HG03095 (cell line): ENCODE data around the gene ZFP30.
A peak's percentile ranks its signal among the peaks of the same experiment; 100 is the strongest.
"Not testable (repeated sequence)": the region's sequence is repeated elsewhere in the genome, so short reads cannot be mapped to it uniquely, and the experiment has no call there.

Experiments used
- ATAC-seq: cut with Tn5 transposase; IDR thresholded peaks from one replicate; pipeline ENCODE4 v1.9.1; 2021; ENCODE audit warnings: moderate library complexity; ENCODE audit not compliant: unreplicated experiment

ZFP30 gene

DNA sequence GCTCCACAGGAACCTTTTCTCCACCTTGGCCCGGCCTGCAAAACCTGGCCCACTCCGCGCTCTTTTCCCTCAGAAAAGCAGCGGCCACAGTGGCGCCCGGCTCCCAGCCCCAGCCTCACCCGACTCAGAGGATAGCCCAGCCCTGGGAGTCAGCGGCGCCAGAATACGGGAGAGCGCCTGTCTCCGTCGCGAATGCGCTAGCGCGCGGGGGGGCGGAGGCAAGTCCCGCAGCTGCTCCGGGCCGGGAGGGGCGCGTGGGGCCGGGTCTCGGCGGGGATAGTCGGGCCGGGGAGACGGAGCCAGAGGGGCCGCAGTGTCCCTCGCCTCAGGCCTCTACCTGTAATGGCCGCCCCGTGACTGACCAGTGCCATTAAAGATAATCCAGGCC, at the start of gene ZFP30:
ZFP30 (minus strand) TSS at position 165 of the 388 bp plus-strand sequence. CDS start 7,643 bp downstream, outside the sequence.
- ATAC-seq: peak; percentile 61

DNA sequence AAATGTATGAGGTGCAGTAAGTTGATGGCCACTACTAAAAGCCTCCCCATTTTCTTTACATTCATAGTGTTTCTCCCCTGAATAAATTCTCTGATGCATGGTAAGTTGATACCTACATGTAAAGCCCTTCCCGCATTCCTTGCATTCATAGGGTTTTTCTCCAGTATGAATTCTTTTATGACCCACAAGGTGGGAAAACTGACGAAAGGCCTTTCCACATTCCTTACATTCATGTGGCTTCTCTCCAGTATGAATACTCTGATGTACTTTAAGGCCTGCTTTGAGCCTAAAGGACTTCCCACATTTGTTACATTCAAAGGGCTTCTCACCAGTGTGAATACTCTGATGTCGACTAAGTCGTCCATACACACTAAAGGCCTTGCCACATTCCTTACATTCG, 43.8 kb upstream of the ZFP30 start:
- no peak for ATAC-seq

DNA sequence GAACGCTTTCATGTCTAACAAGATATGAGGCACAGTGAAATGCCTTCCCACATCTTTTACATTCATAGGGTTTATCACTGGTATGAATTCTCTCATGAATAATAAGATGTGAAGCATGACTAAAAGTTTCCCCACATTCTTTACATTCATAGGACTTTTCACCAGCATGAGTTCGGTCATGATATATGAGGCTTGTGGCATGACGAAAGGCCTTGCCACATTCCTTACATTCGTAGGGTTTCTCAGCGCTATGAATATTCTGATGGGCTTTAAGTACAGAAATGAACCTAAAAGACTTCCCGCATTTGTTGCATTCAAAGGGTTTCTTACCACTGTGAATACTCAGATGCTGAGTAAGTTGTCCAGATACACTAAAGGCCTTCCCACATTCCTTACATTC, 43.0 kb upstream of the ZFP30 start:
- ATAC-seq: no peak

DNA sequence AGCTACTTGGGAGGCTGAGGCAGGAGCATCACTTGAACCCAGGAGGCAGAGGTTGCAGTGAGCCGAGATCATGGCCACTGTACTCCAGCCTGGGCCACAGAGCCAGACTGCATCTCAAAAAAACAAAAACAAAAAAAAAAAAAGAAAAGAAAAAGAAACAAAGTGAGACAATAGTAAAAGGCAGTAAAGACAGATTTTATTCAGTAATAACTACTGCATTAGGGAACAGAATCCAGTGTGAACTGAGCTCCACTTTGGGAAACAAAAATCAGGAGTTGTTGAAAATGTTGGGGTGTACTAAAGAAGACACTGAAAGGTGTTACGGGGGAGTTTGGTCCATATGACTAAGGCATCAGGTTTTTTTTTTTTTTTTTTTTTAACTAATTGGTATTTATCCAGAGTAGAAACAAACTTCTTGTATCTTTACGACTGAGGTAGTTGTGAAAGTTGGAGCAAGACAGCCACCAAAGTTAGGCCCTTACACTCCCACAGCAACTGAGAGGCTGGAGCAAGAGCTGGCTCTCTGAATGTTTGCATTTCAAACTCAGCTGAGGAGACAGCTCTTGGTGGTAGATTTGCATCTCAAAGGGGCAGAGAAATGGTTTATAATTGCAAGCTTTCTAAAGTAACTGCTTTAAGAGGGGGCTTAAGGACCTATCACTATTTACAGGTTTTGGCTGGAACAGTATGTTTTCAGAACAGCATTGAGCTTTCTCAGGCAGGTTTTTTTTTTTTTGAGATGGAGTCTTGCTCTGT, 40.1 kb upstream of the ZFP30 start:
- no peak for ATAC-seq

DNA sequence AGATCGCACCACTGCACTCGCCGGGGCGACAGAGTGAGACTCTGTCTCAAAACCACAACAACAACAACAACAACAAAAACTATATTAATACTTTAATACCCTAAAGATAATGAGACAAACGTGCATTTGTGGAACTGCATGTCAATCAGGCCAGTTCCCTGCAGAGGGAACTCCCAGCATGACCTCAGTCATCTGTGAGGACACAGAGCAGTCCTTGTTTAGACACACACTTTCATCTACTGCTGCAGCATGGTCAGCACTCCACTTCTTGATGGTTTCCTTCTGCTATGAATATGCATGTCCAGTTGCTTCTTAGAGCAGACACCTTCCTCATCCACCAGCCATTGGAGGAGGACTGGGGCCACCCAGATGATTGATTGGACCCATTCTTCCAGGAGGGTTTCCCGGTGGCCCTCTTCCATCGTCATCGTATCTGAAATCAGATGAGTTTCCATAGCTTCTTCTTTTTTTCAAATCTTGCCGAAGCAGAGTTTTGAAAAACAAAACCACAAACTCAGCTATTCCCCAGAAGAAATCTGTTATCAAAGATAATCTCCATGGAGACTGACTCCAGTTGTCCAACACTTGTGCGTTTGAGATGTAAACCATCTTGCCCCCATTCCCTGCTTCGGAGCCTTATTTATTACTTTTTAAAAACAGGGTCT, 37.8 kb upstream of the ZFP30 start:
- no peak for ATAC-seq

DNA sequence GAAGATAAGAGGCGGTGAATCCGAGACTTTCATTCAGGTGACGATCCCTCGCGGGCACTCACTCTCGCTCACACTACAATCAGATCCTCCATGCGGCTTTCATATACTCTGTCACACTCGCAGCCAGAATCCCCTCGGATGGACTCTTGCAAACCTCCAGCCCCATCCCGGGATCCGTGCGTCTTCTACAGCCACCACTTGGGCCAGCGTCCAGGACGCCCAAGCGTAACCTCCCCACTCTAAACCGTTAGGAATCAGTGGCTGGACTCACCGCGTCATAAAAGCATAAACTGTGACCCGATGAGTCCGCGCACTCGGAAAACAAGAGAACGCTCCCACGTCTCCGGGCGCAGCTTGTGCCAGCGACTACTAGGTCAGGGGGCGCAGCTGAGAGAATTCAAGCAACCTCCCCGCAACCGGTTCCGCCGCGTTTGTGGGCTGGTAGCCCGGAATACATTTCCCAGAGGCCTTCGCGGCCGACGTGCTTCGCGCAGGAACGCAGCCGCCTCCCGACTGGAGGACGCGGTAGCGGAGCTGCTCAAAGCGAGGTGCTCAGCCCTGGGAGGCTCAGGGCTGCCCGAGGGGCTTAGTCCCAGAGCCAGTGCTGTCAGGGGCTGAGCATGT, 36.7 kb upstream of the ZFP30 start:
- no peak for ATAC-seq

DNA sequence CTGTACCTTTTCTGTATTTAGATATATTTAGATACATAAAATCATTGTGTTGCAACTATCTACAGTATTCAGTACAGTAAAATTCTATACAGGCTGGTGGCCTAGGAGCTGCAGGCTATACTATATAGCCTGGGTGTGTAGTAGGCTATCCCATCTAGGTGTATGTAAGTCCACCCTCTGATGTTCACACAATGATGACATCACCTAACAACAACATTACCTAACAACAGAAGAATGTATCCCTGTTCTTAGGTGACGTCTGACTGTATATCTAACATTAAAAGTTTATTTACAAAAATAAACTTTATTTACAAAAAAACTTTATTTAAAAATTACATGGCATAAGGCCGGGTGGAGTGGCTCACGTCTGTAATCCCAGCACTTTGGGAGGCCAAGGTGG, 28.3 kb upstream of the ZFP30 start:
- no peak for ATAC-seq

DNA sequence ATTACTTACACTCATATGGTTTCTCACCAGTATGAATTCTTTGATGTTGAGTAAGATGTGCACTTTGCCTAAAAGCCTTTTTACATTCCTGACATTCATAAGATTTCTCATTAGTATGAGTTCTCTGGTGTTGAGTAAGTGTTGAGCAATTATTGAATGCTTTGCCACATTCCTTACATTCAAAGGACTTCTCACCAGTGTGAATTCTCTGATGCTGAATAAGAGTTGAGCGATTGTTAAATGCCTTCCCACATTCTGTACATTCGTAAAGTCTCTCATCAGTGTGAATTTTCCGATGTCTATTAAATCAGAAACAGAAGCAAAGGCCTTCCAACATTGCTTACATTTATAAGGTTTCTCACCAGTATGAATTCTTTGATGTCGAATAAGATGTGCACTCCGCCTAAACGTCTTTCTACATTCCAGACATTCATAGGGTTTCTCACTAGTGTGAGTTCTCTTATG, 14.2 kb upstream of the ZFP30 start:
- no peak for ATAC-seq

DNA sequence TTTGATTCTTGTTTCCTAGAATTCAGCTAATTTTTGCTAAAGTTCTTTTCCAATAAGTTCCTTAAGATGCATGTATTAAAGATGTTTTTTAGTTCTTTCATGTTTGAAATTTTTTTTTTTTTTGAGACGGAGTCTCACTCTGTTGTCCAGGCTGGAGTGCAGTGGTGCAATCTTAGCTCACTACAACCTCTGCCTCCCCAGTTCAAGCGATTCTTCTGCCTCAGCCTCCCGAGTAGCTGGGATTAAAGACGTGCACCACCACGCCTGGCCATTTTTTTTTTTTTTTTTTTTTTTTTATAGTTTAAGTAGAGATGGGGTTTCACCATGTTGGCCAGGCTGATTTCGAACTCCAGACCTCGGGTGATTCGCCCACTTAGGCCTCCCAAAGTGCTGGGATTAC, 1.9 kb upstream of the ZFP30 start:
- ATAC-seq: not testable (repeated sequence)

DNA sequence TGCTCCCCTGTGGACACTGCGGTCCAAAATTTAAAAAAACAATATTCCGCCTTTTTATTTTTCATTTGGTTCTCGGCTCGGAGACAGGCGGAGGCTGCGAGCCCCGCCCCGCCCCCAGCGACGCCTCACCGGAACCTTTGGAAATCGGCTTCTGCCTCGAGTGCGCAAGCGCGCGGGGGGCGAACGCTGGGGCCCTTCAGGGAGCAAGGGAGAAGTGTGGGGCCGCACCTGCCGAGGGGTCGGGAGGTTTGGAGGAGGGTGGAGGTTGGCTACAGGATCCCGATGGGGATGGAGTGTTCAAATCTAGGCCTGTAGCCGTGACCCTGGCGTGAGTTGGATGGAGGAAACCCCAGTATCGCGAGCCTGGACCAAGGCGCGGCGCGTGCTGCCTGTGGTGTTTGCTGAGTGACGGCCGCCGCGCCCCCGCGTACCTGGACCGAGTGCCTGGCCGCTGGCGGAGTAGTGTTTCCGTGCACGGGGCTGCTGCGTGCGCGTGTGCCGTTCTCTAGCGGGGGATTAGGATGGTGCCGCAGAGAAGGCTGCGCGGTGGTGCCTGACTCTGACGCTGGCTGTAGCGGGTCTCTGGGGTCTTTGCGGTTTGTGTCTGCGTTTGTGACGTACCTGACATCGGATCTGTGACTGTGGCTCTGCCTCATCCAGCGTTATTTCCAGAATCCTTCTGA, 565 bp upstream of the ZFP30 start:
- ATAC-seq: peak; percentile 47

DNA sequence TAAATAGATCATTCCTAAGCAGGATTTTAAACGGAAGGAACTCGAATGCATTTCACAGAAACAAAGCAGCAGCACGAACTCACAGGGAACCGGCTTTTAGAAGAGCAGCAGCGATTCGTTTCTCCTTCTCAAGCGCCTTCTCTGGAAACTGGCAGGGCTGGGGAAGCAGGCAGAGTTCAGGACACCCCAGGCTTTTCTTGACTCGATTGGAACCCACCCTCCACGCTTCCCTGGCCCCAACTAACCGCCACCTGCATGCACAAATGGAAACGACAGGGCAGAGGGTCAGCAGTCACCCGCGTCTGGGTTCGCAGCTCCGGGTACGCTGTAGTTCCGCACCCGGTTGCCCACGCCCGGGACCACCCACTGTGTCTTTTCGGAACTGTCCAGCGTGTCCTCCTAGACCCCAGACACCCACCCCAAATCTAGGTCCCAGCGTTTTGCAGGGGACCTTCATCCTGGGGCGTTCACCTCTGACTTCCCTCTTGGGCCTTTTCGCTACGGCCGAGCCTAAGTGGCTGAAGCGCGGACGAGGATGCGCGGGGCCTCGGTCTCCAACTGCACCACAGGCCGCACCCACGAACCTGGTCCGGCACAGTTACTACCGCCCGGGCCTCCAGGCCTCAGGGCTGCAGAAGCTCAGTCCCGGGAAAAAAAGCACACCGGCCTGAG, 500 bp downstream of the ZFP30 start:
- ATAC-seq: peak; percentile 31

DNA sequence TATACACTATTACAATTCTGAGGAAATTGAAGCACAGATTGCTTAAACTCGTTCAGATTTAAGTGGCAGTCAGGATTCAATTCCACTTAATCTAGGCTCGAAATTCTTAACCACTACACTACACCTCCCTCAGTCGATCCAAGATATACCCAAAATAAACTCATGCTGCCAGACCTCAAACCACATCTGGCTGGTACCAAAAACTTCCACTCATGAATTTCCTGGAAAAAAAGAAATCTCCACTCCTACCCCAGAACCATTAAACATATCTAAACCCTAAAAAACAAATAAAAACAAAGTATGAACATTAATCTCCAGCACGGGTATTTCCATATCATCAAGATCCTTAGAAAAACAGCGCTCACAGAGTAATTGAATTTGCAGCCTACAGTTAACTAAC, 1.1 kb downstream of the ZFP30 start:
- ATAC-seq: no peak

DNA sequence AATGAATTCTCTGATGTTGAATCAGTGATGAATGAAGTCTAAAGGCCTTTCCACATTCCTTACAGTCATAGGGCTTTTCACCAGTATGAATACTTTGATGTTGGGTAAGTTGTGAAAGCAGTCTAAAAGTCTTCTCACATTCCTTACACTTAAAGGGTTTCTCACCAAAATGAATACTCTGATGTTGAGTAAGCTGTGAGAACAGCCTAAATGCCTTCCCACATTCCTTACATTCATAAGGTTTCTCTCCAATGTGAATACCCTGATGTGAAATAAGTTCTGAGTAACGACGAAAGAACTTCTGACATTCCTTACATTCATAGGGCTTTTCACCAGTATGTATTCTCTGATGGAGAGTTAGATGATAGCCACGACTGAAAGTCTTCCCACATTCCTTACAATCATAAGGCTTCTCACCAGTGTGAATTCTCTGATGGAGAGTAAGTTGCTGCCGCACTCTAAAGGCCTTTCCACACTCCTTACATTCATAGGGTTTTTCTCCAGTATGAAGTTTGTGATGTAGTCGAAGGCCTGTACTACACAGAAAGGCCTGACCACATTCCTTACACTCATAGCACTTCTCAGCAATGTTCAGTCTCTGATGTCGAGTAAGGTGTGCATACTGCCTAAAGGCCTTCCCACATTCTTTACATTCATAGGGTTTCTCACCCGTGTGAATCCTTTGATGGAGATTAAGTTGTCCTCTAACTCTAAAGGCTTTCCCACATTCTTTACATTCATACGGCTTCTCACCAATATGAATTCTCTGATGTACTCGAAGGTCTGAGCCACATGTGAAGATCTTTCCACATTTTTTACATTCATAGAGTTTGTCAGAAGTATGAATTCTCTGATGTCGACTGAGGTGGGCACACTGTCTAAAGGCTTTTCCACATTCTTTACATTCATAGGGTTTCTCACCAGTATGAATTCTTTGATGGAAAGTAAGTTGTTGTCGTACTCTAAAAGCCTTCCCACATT, 19.9 kb downstream of the ZFP30 start:
- ATAC-seq: no peak

DNA sequence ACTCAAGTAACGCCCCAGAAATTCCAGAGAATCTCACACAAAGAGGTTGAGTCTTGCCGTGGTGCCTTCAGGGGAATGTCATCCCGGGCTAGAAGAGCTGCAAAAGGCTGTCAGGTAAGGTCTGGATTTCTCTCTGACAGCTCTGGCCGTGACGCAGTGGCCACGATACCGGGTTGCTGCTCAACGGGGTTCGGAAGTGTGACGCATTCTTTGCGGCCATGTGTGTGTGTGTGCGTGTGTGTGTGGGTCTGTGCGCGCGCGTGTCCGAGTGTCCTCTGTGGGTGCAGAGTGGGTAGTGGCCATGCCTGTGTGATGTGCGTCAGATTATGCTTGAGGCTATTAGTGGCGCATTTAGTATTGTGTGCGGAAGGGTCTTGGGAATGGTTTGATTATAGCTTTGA, 60.3 kb downstream of the ZFP30 start:
- ATAC-seq: peak; percentile 27

DNA sequence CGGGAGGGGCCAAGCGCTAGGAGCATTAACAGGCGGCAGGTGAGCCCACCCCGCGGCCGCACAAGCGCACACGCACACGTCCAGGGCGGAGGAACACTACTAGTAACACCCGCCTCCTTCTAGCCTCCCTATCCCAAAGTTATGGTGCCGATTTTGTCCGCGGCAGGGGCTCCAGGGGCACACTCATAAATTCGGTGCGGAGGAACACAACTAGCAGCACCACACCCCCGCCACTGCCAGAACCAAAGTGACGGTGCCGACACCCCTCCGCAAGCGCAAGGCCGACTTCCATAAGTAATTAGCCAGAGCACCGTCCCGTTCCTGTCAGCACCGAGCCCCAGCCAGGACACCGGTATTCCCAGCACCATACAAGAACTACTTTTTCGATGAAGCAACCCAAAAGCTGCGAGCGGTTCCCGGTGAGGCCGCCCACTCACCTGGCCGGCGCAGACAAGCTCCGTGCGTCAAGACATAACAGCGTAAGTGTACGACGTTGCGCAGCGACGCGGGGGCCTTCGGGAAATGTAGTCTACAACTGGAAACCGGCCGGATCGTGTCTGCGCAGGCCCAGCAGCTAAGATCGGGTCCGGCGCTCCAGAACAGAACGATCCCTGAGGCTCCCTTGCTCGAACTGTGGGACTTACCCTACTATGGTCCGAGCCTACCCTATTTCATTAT, 60.8 kb downstream of the ZFP30 start, which contains the start of the genes ZNF540 and ZNF571:
ZNF540 (plus strand) TSS at position 573 of the 678 bp plus-strand sequence. CDS start 3,572 bp downstream, outside the sequence.
ZNF571 (minus strand) TSS at position 489 of the 678 bp plus-strand sequence. CDS start 8,116 bp downstream, outside the sequence.
- peak; percentile 87 for ATAC-seq

DNA sequence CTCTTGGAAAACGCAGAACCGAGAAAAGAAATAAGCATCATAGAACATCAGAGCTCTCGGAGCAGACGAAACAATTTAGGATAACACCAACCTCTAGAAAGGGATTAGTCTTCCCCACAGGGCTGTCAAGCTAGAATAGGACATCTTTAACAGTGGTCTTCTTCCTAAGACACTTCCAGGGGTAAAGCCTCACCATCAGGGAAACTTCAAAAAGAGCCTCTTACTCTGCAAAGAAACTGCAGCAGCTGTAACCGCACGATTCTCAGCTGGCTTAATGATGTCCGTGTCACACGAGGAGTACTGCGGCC, 61.3 kb downstream of the ZFP30 start:
- no peak for ATAC-seq

DNA sequence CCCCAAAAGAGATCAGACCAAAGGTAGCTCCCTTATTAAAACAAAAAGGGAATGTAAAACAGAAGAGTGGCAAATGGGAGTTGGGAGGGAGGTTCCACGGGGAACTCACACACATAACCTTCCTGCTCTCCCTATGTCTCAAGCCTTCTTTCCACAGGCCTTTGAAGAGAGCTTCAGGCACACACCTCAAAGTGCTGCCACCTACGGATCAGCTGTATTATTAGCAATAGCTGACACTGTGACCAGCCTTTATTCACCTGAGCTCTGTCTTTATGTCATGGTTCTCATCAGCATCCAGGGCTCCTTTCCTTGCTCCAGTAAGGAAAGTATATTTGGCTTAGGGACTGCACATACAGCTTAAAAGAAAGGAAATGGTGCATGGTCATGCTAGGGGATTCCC, 71.9 kb downstream of the ZFP30 start:
- no peak for ATAC-seq

DNA sequence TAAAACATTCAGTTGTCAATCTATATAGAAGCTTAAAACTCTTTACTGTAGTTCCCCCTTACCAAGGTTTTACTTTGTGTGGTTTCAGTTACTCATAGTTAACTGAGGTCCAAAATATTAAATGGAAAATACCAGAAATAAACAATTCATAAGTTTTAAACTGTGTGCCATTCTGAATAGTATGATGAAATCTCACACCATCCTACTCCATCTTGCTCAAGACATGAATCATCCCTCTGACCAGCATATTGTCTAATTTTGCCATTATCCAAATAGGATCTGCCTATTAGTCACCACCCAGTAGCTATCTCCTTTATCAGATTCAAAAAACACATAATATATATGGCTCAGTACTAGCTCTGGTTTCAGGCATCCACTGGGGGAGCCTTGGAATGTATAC, 83.1 kb downstream of the ZFP30 start:
- no peak for ATAC-seq

DNA sequence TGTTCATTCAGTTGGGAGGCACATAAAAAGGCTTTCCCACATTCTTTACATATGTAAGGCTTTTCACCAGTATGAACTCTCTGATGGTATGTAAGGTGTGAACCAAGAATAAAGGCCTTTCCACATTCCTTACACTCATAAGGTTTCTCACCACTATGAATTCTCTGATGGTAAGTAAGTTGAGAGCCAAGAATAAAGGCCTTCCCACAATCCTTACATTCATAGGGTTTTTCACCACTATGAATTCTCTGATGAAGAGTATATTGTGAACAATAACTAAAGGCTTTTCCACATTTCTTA, 89.9 kb downstream of the ZFP30 start:
- ATAC-seq: no peak
